Endothelial cell of umbilical vein (primary cell): ENCODE data around the gene GDPGP1. TPM values are rescaled to one million over a fixed set of nuclear protein-coding genes. Genes with fewer than 3 reads are reported as not detected.

ENCODE experiments used
- BruUV-seq: library from RNA; stranded (reverse); fragments of 400-500 nt; replicated peaks from 2 replicates; lab custom pipeline; 2021; lab: Mats Ljungman, UMichigan
- CTCF ChIA-PET: fragments of 300-600, 350-600 bp; sonication (Branson Sonifier 250); formaldehyde crosslinking; loops from one replicate; lab custom pipeline; 2021; ENCODE audit warnings: antibody characterized with exemption, inconsistent platforms; lab: Charles Lee
- POLR2A ChIA-PET: fragments of 300-600, 350-600 bp; sonication (Branson Sonifier 250); formaldehyde crosslinking; loops from one replicate; lab custom pipeline; 2021; ENCODE audit warnings: antibody characterized with exemption, inconsistent platforms; lab: Charles Lee
- DNase-seq: peaks from one replicate; pipeline ENCODE4 v3.0.0-alpha.2; 2011; ENCODE audit warnings: low read depth, low spot score
- FAIRE-seq: peaks from 2 replicates; lab custom pipeline; 2011; peaks lifted over from hg19 to GRCh38; lab: Jason Lieb, UNC
- H2AFZ ChIP-seq: 2 replicates; pipeline ENCODE4 v1.6.0; 2012; ENCODE audit warnings: low read depth, low read length, control low read depth, inconsistent platforms
- H3K27ac ChIP-seq: 2 replicates; pipeline ENCODE4 v1.5.1; 2011; ENCODE audit warnings: low read depth, mild to moderate bottlenecking, control low read depth, low read length, moderate library complexity; ENCODE audit not compliant: insufficient read depth
- H3K27me3 ChIP-seq, 2 experiments: 2 replicates each; pipeline versions ENCODE4 v1.6.0 to v1.6.1; 2011; ENCODE audit warnings: low read length in 2 of 2, mixed read lengths in 1 of 2; ENCODE audit not compliant: control insufficient read depth in 2 of 2, insufficient read depth in 2 of 2
- H3K36me3 ChIP-seq, 2 experiments: 2 replicates in 1 of 2; 3 replicates in 1 of 2; pipeline ENCODE4 v1.5.1; 2011; ENCODE audit warnings: low read length in 2 of 2, mild to moderate bottlenecking in 1 of 2, moderate library complexity in 1 of 2; ENCODE audit not compliant: control insufficient read depth in 2 of 2, insufficient read depth in 2 of 2; ENCODE audit errors: extremely low read depth in 1 of 2
- H3K4me1 ChIP-seq: 3 replicates; pipeline ENCODE4 v1.5.1; 2011; ENCODE audit warnings: mild to moderate bottlenecking, low read length; ENCODE audit not compliant: control insufficient read depth, insufficient read depth; ENCODE audit errors: extremely low read depth
- H3K4me2 ChIP-seq: 2 replicates; pipeline ENCODE4 v1.6.1; 2011; ENCODE audit warnings: low read length, control low read depth, mixed read lengths; ENCODE audit not compliant: insufficient read depth
- H3K4me3 ChIP-seq, 3 experiments: fragments of 200-600 bp in 1 of 3; sonication (generic), shearing (Covaris generic) in 1 of 3; replicated peaks in 1 of 3; 2 replicates each; pipeline ENCODE4 v1.5.1; 2011 to 2016; ENCODE audit warnings: control low read depth in 3 of 3, low read length in 3 of 3, mild to moderate bottlenecking in 2 of 3, inconsistent platforms in 1 of 3, low read depth in 1 of 3, moderate library complexity in 1 of 3; ENCODE audit not compliant: insufficient read depth in 1 of 3
- H3K79me2 ChIP-seq: 2 replicates; pipeline ENCODE4 v1.6.0; 2012; ENCODE audit warnings: low read length, inconsistent platforms; ENCODE audit not compliant: control insufficient read depth, insufficient read depth
- H3K9ac ChIP-seq: replicated peaks from 2 replicates; pipeline ENCODE3; 2011; ENCODE audit warnings: low read length, control low read depth; ENCODE audit not compliant: insufficient read depth; ENCODE audit errors: extremely low read depth
- H3K9me1 ChIP-seq: replicated peaks from 3 replicates; pipeline ENCODE4 v1.6.0; 2011; ENCODE audit warnings: mild to moderate bottlenecking, low read length; ENCODE audit not compliant: control insufficient read depth, insufficient read depth; ENCODE audit errors: extremely low read depth
- H3K9me3 ChIP-seq: replicated peaks from 2 replicates; pipeline ENCODE4 v1.5.1; 2012; ENCODE audit warnings: low read length, inconsistent platforms; ENCODE audit not compliant: control insufficient read depth, insufficient read depth
- H4K20me1 ChIP-seq: replicated peaks from 2 replicates; pipeline ENCODE3; 2011; ENCODE audit warnings: mild to moderate bottlenecking, low read length; ENCODE audit not compliant: control insufficient read depth, insufficient read depth; ENCODE audit errors: extremely low read depth
- CTCF ChIP-seq, 2 donors: IDR thresholded peaks; 1 replicate in 1 of 2; 2 replicates in 1 of 2; pipeline ENCODE4 v1.5.1; 2011; ENCODE audit warnings: low read length in 2 of 2, mild to moderate bottlenecking in 2 of 2, moderate library complexity in 2 of 2, control low read depth in 1 of 2, inconsistent platforms in 1 of 2, low read depth in 1 of 2; ENCODE audit not compliant: insufficient read depth in 1 of 2; ENCODE audit errors: extremely low read depth in 1 of 2
- EZH2 ChIP-seq: IDR thresholded peaks from 2 replicates; pipeline ENCODE4 v1.6.1; 2012; ENCODE audit warnings: borderline replicate concordance, low read depth, mild to moderate bottlenecking, moderate library complexity, low read length, inconsistent platforms; ENCODE audit not compliant: severe bottlenecking
- GATA2 ChIP-seq: IDR thresholded peaks from 2 replicates; pipeline ENCODE4 v1.7.0; 2011; ENCODE audit warnings: low read depth, mild to moderate bottlenecking, moderate library complexity, mixed read lengths, low read length; ENCODE audit not compliant: insufficient read length, insufficient read depth
- JUN ChIP-seq: IDR thresholded peaks from 2 replicates; pipeline ENCODE4 v1.6.1; 2011; ENCODE audit warnings: borderline replicate concordance, low read depth; ENCODE audit not compliant: insufficient read length, insufficient read depth
- MAX ChIP-seq: IDR thresholded peaks from 2 replicates; pipeline ENCODE4 v1.6.1; 2011; ENCODE audit not compliant: insufficient read depth, insufficient read length
- MYC ChIP-seq: IDR thresholded peaks from one replicate; pipeline ENCODE4 v1.6.1; 2011; ENCODE audit warnings: mild to moderate bottlenecking, low read depth, low read length
- POLR2AphosphoS5 ChIP-seq: IDR thresholded peaks from 2 replicates; pipeline ENCODE4 v1.6.1; 2012; ENCODE audit warnings: low read depth, mild to moderate bottlenecking, control low read depth, low read length, moderate library complexity; ENCODE audit not compliant: insufficient read depth
- dilution Hi-C: fragments of 300-500 bp; cut with MboI; formaldehyde crosslinking; loops from one replicate; pipeline ENCODE4 v1.15.0; 2019; ENCODE audit warnings: low sequenced_read_pairs; ENCODE audit not compliant: extremely low pct_ligation_motif_present
- intact Hi-C: fragments of 100-400 bp; cut with micrococcal nuclease; formaldehyde crosslinking; loops from one replicate; pipeline ENCODE4 v1.10.0; 2022
- polyA plus RNA-seq, 4 experiments: library from polyadenylated mRNA; depleted of rRNA in 3 of 4; stranded (reverse) in 3 of 4; unstranded in 1 of 4; fragments of >200 nt; gene quantifications; 2 replicates each; pipeline versions ENCODE4 v1.2.1 to v1.2.3, GENCODE V29; 2011 to 2012; ENCODE audit warnings: missing spikeins in 1 of 4
- total RNA-seq: library from RNA; stranded (reverse); gene quantifications from 2 replicates; pipeline ENCODE4 v1.2.3, GENCODE V29; 2021

GDPGP1 gene
- total and polyA plus RNA-seq, 2 donors (not counting 3 experiments of a cell fraction or from before 2014, with no cell fraction given): 4.8 to 7.2 TPM

- Histone ChIP-seq H3K27ac (no peak overlapping the region), H3K79me2 (no peaks in the 10 kb centered on the region), H4K20me1 (no peaks in the 10 kb centered on the region), H3K9ac (no peak overlapping the region), H3K27me3 (no peaks in the 10 kb centered on the region), H3K4me3 (no peak overlapping the region), H3K9me1 (no peaks in the 10 kb centered on the region), H2AFZ (no peak overlapping the region), H3K9me3 (no peaks in the 10 kb centered on the region), H3K4me1 (no peaks in the 10 kb centered on the region), H3K4me2 (no peak overlapping the region), H3K36me3 (no peaks in the 10 kb centered on the region)
- dilution Hi-C loops (no loop called here), intact Hi-C loops (no loop called here)
- CTCF ChIA-PET: interaction anchor here (1.2 to 1.6 kb wide), 2 partner anchors 9 to 12 kb away, joined by 3 to 4 read pairs; no protein-coding TSS in a partner anchor
- POLR2A ChIA-PET: no interaction called here
- TF ChIP-seq JUN (no peak), EZH2 (no peak), CTCF (IDR thresholded peaks at IDR 0.05; ENCODE audit: extremely low read depth in 1 of 2, insufficient read depth in 1 of 2, low read depth in 1 of 2, low read length in 2 of 2) (no peak), MYC (no peak)
- BruUV-seq: no TSS peak
- FAIRE-seq: peak; percentile 53
- no peak for DNase-seq
Measured at GRCh38 chr15:90190606-90191343, 43.2 kb upstream of the GDPGP1 start.

GRCh38 chr15:90191344-90191687 is 42.7 kb upstream of the GDPGP1 start:
- H3K36me3 ChIP-seq: no peaks in the 10 kb centered on the region
- ChIA-PET CTCF (interaction anchor here (1.2 to 1.6 kb wide), 2 partner anchors 8 to 13 kb away, joined by 3 to 4 read pairs; no protein-coding TSS in a partner anchor), POLR2A (no interaction called here)

More at GRCh38 chr15:90191344-90191687, 42.7 kb upstream of the GDPGP1 start:
- FAIRE-seq: no peak
- H3K4me2 ChIP-seq: no peak overlapping the region
- dilution Hi-C loops: no loop called here
- H3K27me3 ChIP-seq: no peaks in the 10 kb centered on the region
- H3K4me1 ChIP-seq: no peaks in the 10 kb centered on the region
- H3K9ac ChIP-seq: no peak overlapping the region
- H4K20me1 ChIP-seq: no peaks in the 10 kb centered on the region
- no peak overlapping the region for H3K4me3 ChIP-seq
- H2AFZ ChIP-seq: no peak overlapping the region
- H3K27ac ChIP-seq: no peak overlapping the region
- intact Hi-C loops: no loop called here
- no peaks in the 10 kb centered on the region for H3K79me2 ChIP-seq
- H3K9me1 ChIP-seq: no peaks in the 10 kb centered on the region
- H3K9me3 ChIP-seq: no peaks in the 10 kb centered on the region
- DNase-seq: no peak
- no TSS peak for BruUV-seq
- no peak for TF ChIP-seq CTCF (IDR thresholded peaks at IDR 0.05; ENCODE audit: extremely low read depth in 1 of 2, insufficient read depth in 1 of 2, low read depth in 1 of 2, low read length in 2 of 2)
- no peak for TF ChIP-seq MYC
- no peak for TF ChIP-seq MAX
- no peak for TF ChIP-seq POLR2AphosphoS5
- TF ChIP-seq JUN: no peak
- no peak for TF ChIP-seq EZH2
- TF ChIP-seq GATA2: no peak
